ENCODE measurements around the gene C14orf132.

GRCh38 chr14:96097752-96098151 lies 58.6 kb downstream of the C14orf132 start:
- TF ChIP-seq CTCF (IDR thresholded peaks at IDR 0.05) (no peak), POLR2AphosphoS5 (IDR thresholded peaks at IDR 0.05) (no peak), EP300 (IDR thresholded peaks at IDR 0.05; ENCODE audit: low read depth) (no peak), POLR2A (IDR thresholded peaks at IDR 0.05) (no peak)

All from transverse colon (tissue), 4 donors.